Suppressor macrophage treated with lipopolysaccharide for 1 hour (primary cell): ENCODE results near the gene CCDC87.
"Not testable (repeated sequence)": the region's sequence is repeated elsewhere in the genome, so short reads cannot be mapped to it uniquely, and the experiment has no call there.

ENCODE experiments used
- DNase-seq, 3 donors: peaks; one replicate each; pipeline ENCODE4 v3.0.0-alpha.2; 2020 to 2022

The CCDC87 gene

DNA sequence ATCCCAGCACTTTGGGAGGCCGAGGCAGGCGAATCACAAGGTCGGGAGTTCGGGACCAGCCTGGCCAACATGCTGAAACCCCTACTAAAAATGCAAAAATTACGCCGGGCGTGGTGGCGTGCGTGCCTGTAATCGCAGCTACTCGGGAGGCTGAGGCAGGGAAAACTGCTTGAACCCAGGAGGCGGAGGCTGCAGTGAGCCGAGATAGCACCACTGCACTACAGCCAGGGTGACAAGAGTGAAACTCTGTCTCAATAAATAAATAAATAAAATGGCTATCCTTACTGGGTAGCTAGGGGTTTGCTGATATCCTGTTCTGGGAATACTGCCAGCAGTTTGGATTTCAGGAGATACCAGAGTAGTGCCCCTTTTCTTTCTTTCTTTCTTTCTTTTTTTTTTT is 21.2 kb upstream of the CCDC87 start:
- DNase-seq: no peak

GRCh38 chr11:66612458-66612857 is 19.6 kb upstream of the CCDC87 start:
- no peak for DNase-seq

GRCh38 chr11:66609721-66610617 is 17.1 kb upstream of the CCDC87 start:
- peak; percentile 20 to 44 (median 28) for DNase-seq

- peak; percentile 49 to 63 (median 62) for DNase-seq
These were observed 14.4 kb upstream of the CCDC87 start for GRCh38 chr11:66607126-66607834.

GRCh38 chr11:66606608-66607007 is 13.7 kb upstream of the CCDC87 start:
- DNase-seq: not testable (repeated sequence)

DNA sequence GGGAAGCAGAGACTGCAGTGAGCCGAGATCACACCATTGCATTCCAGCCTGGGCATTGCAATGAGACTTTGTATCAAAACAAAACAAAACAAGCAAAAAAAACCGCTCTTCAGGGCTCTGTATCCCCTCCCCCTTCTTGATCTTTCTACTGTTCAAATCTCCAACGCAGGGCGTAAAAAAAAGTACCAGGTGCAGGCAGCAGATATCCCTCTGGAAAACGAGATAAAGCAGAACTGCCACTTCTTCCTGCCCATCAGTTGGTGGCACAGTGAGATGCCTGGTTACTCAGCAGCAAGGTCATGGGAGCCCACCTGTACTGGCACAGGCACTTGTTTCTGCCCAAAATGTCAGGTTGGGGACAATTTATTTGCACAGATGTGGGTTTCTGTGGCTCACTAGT is 11.3 kb upstream of the CCDC87 start:
- no peak for DNase-seq

DNA sequence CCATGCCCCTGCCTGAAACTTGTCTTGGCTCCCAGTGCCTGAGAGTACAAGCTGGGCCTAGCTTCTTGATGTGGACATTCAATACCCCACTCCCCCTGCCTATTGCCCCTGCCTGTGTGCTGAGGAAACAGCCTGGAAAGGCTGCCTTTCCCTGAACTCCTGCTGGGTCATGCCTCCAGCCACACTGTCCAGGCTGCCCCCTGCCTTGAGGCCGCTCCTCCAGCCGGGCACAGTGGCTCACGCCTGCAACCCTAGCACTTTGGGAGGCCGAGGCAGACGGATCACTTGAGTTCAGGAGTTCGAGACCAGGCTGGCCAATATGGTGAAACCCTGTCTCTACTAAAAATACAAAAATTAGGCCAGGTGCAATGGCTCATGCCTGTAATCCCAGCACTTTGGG is 10.2 kb upstream of the CCDC87 start:
- DNase-seq: no peak

DNA sequence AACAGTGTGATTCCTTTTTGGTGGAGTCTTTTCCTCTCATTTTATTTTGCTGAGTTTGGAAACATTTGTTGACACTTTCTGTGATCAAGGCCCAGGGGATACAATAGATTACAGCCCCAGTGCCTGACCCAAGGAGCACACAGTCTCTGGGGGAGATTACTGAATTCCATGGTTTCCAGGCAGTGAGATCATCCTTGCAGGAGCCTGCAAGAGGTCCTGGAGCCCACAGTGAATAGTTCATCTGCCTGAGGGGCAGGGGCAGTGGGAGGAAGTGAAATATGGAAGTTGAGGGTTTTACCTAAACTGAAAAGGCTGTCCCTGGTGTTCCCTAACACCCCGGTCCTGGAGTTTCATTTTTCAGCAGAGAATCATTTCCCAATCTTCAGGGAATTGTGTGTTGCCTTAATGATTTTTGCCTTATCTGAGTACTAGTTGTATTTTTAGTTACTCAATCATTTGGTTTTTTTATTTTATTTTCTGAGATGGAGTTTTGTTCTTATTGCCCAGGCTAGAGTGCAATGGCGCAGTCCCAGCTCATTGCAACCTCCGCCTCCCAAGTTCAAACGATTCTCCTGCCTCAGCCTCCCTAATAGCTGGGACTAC is 7.9 kb upstream of the CCDC87 start:
- peak; percentile 56 to 68 (median 68) for DNase-seq

- DNase-seq: peak in 1 of 3 donors; percentile 8
These were observed 7.4 kb upstream of the CCDC87 start for GRCh38 chr11:66600219-66600618.

DNA sequence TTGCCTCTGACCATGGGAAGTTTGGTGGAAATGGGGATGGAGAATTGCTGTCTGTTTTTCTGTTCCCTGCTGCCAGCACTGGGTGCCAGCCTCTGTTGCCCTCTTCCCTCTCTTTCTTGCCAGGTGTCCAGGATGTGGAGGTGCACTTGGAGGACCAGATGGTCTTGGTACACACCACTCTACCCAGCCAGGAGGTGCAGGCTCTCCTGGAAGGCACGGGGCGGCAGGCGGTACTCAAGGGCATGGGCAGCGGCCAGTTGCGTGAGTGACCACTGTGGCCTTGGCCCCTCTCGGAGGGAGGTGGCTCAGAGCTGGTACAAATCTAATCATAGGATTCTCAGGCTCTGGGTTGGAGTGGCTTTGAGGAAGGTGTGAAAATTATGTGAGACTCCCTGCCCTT is 6.1 kb upstream of the CCDC87 start:
- no peak for DNase-seq

- DNase-seq: peak in 1 of 3 donors; percentile 20
These were observed 2.5 kb upstream of the CCDC87 start for GRCh38 chr11:66595245-66595904.

DNA sequence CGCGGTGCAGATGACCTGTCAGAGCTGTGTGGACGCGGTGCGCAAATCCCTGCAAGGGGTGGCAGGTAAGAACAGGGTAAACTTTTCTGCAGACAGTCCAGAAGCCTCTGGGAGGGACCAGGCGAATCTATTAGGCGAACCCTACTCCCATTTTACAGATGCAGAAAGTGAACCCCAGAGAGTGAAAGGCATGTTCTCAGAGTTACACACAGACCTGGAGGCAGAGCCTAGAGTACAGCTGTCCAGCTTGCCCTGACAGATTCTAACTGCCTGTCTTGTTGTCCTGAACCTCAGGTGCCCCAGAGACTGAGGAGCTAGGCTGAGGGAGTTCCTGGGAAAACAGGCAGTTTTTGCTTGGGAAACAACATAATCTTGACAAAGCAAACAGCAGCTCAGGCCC is 787 bp upstream of the CCDC87 start:
- DNase-seq: no peak

- DNase-seq: no peak
These were observed 406 bp upstream of the CCDC87 start for GRCh38 chr11:66593303-66593635.

DNA sequence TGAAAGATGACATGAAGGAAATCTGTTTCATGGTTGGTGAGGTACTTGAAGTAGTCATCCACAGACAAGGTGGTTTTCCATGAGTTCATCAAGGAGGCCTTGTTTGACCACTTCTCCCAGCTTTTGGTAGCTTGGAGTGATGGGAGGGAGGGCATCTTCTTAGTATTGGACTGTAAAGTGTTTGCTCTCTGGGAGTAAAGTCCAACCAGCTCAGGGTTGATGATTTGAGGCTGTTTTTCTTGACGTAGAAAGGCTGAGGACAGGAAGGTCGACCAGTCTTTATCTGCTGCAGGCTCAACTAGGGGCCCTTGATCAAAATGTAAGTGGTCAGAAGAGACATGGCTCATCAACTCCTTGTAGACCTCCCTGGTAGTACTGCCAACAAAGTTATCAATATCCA is 1.7 kb downstream of the CCDC87 start:
- no peak for DNase-seq

- DNase-seq: no peak
These were observed 2.7 kb downstream of the CCDC87 start for GRCh38 chr11:66589996-66590675.

- not testable (repeated sequence) for DNase-seq
These were observed 3.5 kb downstream of the CCDC87 start for GRCh38 chr11:66589315-66589714.

DNA sequence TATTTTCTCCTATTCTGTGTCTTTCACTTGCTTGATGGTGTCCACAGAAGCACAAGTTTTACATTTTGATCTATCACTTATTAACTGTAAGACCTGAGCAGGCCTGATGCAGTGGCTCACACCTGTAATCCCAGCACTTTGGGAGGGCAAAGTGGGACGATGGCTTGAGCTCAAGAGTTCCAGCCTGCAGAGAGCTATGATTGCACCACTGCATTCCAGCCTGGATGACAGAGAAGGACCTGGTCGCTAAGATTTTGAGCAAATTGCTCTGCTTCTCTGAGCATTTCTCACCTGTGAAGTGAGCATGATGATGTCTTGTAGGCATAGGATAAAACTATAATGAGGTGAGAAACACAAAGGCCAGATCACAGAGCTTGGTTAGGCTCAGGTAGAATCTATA is 6.7 kb downstream of the CCDC87 start:
- no peak for DNase-seq

DNA sequence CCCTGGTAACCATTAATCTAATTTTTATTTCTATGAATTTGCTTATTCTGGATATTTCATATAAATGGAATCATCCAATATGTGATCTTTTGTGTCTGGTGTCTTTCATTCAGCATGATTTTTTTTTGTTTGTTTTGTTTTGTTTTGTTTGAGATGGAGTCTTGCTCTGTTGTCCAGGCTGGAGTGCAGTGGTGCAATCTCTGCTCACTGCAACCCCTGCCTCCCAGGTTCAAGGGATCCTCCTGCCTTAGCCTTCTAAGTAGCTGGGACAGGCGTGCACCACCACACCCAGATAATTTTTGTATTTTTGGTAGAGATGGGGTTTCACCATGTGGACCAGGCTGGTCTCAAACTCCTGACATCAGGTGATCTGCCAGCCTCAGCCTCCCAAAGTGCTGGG is 7.4 kb downstream of the CCDC87 start:
- not testable (repeated sequence) for DNase-seq

GRCh38 chr11:66582565-66583147 is 10.2 kb downstream of the CCDC87 start:
- not testable (repeated sequence) for DNase-seq

GRCh38 chr11:66581261-66581660 is 11.6 kb downstream of the CCDC87 start:
- DNase-seq: no peak

- peak; percentile 77 to 85 (median 82) for DNase-seq
These were observed 12.1 kb downstream of the CCDC87 start for GRCh38 chr11:66580803-66581202.

GRCh38 chr11:66579017-66579606 is 13.8 kb downstream of the CCDC87 start:
- DNase-seq: peak; percentile 91 to 95 (median 94)
